ACC112 (cell line): ENCODE results near the gene CAMSAP1.

Source experiments
- H2AFZ ChIP-seq: fragments of 200-600 bp; sonication (generic); one replicate; pipeline ENCODE4 v1.6.0; 2017; ENCODE audit warnings: antibody characterized with exemption, low read length; ENCODE audit not compliant: unreplicated experiment
- H3K27ac ChIP-seq: fragments of 200-600 bp; sonication (generic); 2 replicates; pipeline ENCODE4 v1.5.1; 2014; ENCODE audit warnings: low read depth, mild to moderate bottlenecking, antibody characterized with exemption, low read length, moderate library complexity
- H3K27me3 ChIP-seq: fragments of 200-600 bp; sonication (generic); 2 replicates; pipeline ENCODE4 v1.6.1; 2014; ENCODE audit warnings: mild to moderate bottlenecking, antibody characterized with exemption, low read length, moderate library complexity, mixed read lengths; ENCODE audit not compliant: insufficient read depth
- H3K36me3 ChIP-seq: fragments of 200-600 bp; sonication (generic); 2 replicates; pipeline ENCODE4 v1.6.1; 2016; ENCODE audit warnings: mild to moderate bottlenecking, antibody characterized with exemption, low read length, moderate library complexity, mixed read lengths; ENCODE audit not compliant: insufficient read depth
- H3K4me1 ChIP-seq: fragments of 200-600 bp; sonication (generic); one replicate; pipeline ENCODE4 v1.6.1; 2016; ENCODE audit warnings: low read length, mixed read lengths; ENCODE audit not compliant: insufficient read depth, unreplicated experiment, control insufficient read depth
- H3K4me3 ChIP-seq: fragments of 200-600 bp; sonication (generic); 2 replicates; pipeline ENCODE4 v1.5.1; 2014; ENCODE audit warnings: mild to moderate bottlenecking, low read depth, low read length
- H3K79me2 ChIP-seq: fragments of 200-600 bp; sonication (generic); one replicate; pipeline ENCODE4 v1.6.0; 2016; ENCODE audit warnings: low read length; ENCODE audit not compliant: control insufficient read depth, unreplicated experiment, insufficient read depth

CAMSAP1 gene

DNA sequence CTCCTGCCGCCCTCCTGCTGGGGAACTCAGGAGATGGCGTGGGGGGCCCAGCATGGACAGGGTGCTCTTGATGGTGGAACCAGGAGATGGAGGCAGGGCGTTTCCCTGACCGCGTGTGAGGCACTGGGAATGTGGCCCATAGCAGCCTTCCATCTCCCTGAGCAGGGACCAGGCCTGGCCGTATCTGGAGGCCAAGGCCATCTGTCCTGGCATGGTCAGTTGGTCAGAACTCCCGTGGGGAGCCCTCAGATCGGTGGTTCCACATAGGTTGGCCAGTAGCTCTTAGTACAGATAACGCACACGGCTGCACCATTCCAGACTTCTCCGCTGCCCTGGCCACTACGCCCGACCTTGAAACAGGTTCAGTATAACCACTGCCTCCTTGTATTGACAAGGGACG is 127.8 kb downstream of the CAMSAP1 start:
- Histone ChIP-seq H3K4me3 (no peak overlapping the region), H3K27me3 (0 out of 2 replicates have a peak, but pooled peaks cover 3% of the 10 kb centered on the region), H3K36me3 (no peaks in the 10 kb centered on the region), H3K27ac (no peak overlapping the region), H2AFZ (no peak overlapping the region), H3K79me2 (no peaks in the 10 kb centered on the region), H3K4me1 (no peaks in the 10 kb centered on the region)

DNA sequence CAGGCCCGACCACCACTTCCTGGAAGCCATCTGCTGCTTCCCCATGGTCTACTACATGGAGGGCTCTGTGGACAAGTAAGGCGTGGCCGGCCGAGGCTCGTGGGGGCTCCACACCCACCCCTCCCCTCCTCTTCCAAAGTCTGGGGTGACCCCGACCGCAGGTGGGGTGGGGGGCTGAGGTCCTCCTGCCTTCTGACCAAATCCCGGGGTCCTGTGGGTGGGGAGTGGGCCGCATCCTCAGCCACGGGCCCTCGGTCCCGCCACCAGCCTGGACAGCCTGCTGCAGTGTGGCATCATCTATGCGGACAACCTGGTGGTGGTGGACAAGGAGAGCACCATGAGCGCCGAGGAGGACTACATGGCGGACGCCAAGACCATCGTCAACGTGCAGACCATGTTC is 128.9 kb downstream of the CAMSAP1 start:
- H3K27ac ChIP-seq = no peak overlapping the region

DNA sequence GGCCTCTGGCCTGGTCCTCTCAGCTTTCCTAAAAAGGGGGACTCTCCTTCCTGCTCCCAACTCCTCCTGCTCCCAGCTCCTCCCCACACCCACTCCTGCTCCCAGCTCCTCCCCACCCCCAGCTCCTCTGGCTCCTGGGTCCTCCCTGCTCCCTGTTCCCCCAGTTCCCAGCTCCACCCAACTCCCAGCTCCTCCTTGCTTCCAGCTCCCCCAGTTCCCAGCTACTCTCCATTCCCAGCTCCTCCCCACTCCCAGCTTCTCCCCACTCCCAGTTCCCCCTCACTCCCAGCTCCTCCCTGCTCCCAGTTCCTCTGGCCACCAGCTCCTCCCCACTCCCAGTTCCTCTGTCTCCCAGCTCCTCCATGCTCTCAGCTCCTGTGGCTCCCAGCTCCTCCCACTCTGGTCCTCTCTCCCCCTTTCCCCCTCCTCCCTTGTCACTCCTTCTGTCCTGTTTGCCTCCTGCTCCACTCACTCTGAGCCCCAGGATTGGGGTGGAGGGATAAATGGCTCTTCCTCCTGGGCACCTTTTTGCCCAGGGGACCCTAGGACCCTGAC is 129.6 kb downstream of the CAMSAP1 start:
- H3K4me1 ChIP-seq = no peaks in the 10 kb centered on the region
- no peaks in the 10 kb centered on the region for H3K36me3 ChIP-seq
- H2AFZ ChIP-seq = no peak overlapping the region
- H3K27ac ChIP-seq = no peak overlapping the region
- H3K27me3 ChIP-seq = no peaks in the 10 kb centered on the region
- H3K79me2 ChIP-seq = no peaks in the 10 kb centered on the region
- H3K4me3 ChIP-seq = no peak overlapping the region

More for the DNA sequence above, 128.9 kb downstream of the CAMSAP1 start:
- Histone ChIP-seq H3K36me3 (no peaks in the 10 kb centered on the region), H3K4me1 (no peaks in the 10 kb centered on the region), H3K4me3 (no peak overlapping the region), H2AFZ (no peak overlapping the region), H3K27me3 (0 out of 2 replicates have a peak, but pooled peaks cover 1% of the 10 kb centered on the region), H3K79me2 (no peaks in the 10 kb centered on the region)

DNA sequence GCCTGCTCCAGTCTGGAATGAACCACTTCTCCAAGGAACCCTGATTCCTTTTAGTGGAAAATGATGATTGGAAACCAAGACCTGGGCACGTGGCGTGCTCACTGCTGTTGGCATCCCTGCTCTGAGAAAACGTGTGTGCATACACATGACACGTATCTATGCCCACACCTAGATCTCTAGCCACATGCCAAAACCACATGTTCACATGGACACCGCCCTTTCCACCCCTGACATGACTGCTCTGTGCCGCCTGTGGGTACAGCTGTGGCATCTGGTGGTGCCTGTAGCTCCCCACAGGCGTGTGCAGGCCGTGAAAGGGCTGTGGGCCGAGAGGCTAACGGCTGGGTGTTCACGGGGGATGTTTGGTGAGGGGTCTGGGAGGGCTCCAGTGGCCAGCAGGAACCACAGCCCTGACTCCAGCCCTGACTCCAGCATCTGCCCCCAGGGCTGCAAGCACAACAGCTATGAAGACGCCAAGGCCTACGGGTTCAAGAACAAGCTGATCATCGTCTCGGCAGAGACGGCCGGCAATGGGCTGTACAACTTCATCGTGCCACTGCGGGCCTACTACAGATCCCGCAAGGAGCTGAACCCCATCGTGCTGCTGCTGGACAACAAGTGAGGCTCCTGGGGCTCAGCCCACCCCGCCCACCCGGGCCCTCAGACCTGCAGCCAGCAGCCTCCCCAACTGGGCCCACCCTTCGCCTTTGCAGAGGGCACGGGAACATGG is 130.3 kb downstream of the CAMSAP1 start:
- Histone ChIP-seq H3K79me2 (no peaks in the 10 kb centered on the region), H3K36me3 (no peaks in the 10 kb centered on the region), H3K4me3 (no peak overlapping the region), H3K27ac (no peak overlapping the region), H3K4me1 (no peaks in the 10 kb centered on the region), H2AFZ (no peak overlapping the region), H3K27me3 (no peaks in the 10 kb centered on the region)

DNA sequence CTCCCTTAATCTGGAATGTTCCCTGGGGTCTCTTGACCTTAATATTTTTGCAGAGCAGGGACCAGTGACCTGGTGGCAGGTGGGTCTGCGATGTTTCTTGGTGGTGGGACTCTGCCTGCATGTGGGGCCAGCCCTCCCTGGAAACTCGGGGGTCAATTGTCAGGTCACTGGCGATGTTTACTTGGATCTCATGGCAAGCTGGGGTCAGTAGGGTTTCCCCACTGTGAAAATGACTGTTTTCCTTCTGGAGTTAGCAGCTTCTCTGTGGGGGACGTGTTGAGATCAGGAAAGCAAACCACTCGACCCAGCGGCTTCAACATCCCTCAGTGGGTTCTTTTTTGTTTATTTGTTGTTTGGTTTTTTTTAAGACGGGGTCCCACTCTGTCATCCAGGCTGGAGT is 131.4 kb downstream of the CAMSAP1 start:
- no peaks in the 10 kb centered on the region for H3K79me2 ChIP-seq
- H3K4me3 ChIP-seq = no peak overlapping the region
- no peaks in the 10 kb centered on the region for H3K27me3 ChIP-seq
- no peak overlapping the region for H2AFZ ChIP-seq
- no peaks in the 10 kb centered on the region for H3K4me1 ChIP-seq
- H3K27ac ChIP-seq = no peak overlapping the region
- no peaks in the 10 kb centered on the region for H3K36me3 ChIP-seq

DNA sequence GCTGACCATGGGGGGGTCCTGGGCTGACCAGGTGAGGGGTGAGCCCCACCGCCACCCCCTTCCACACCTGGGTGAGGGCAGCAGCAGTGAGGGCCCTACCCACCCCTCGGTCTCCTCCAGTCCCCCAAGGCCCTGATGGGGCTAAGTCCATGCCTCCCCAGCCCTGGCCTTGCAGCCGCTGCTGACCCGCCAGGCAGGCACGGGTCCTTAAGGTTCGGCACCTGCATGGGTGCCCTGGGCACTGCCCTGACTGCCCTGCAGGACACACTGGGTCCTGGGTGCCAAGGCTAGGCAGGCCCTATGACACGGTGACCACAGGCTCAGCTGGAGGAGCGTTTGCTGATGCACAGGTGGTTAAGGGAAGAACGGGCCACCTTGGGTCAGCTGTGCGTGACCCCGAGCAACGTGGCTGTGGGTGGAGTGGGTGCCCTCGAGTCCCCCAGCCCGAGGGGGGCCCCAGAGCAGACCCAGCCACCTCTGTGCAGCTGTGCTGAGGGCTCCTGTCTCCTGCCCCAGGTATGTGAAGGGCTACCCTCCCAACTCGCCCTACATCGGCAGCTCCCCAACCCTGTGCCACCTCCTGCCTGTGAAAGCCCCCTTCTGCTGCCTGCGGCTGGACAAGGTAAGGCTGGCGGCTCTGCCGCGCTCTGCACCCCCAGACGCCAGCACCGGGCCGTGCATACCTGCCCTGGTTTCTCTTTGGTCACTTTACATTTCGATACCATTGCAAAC is 132.4 kb downstream of the CAMSAP1 start:
- Histone ChIP-seq H3K27me3 (no peaks in the 10 kb centered on the region), H3K4me3 (no peak overlapping the region)

DNA sequence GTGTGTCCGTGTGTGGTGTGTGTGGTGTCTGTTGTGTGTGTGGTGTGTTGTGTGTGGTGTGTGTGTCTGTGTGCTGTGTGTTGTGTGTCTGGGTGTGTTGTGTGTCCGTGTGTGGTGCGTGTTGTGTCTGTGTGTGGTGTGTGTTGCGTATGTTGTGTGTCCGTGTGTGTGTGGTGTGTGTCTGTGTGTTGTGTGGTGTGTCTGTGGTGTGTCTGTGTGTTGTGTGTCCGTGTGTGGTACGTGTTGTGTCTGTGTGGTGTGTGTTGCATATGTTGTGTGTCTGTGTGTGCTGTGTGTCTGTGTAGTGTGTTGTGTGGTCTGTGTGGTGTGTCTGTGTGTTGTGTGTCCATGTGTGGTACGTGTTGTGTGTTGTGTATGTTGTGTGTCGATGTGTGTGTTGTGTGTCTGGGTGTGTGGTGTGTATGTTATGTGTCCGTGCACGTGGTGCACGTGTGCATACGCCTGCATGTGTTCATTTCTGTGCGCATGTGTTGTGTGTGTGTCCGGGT is 133.1 kb downstream of the CAMSAP1 start:
- H3K36me3 ChIP-seq = no peaks in the 10 kb centered on the region
- H3K4me1 ChIP-seq = no peaks in the 10 kb centered on the region
- no peak overlapping the region for H3K27ac ChIP-seq
- H3K27me3 ChIP-seq = no peaks in the 10 kb centered on the region
- no peak overlapping the region for H2AFZ ChIP-seq
- H3K79me2 ChIP-seq = no peaks in the 10 kb centered on the region
- H3K4me3 ChIP-seq = no peak overlapping the region

More for the DNA sequence above, 132.4 kb downstream of the CAMSAP1 start:
- H3K4me1 ChIP-seq = no peaks in the 10 kb centered on the region
- H3K27ac ChIP-seq = no peak overlapping the region
- no peak overlapping the region for H2AFZ ChIP-seq
- H3K79me2 ChIP-seq = no peaks in the 10 kb centered on the region
- H3K36me3 ChIP-seq = no peaks in the 10 kb centered on the region

DNA sequence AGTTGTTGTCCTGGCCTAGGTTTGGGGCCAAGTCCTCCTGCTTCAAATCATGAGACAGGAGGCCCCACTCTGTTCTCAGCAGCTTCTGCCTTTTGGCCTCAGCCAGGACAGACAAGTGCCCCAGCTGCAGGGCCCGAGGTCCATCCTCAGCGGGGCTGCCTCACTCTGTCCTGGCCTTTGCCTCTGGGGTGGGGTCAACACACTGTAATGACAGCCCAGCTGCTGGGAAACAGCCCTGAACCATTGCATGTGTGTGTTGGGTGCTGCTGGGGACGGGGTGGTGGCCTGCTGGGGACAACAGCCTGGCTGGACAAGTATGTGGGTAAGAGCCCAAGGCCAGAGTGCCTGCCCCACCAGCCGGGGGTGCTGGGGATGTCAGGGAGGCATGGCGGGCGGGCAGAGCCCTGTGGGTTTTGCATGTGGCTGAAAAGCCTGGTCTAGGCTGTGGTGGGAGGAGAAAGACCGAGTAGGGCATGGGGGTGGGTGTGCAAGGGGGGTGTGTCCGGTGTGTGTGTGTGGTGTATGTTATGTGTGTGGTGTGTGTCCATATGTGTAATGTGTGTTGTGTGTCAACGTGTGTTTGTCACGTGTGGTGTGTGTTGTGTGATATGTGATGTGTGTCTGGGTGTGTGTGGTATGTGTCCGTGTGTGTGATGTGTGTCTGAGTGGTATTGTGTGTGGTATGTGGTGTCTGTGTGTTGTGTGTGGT is 133.7 kb downstream of the CAMSAP1 start:
- Histone ChIP-seq H3K4me1 (no peaks in the 10 kb centered on the region), H3K27me3 (no peaks in the 10 kb centered on the region), H2AFZ (no peak overlapping the region), H3K27ac (no peak overlapping the region), H3K79me2 (no peaks in the 10 kb centered on the region), H3K36me3 (no peaks in the 10 kb centered on the region), H3K4me3 (no peak overlapping the region)

DNA sequence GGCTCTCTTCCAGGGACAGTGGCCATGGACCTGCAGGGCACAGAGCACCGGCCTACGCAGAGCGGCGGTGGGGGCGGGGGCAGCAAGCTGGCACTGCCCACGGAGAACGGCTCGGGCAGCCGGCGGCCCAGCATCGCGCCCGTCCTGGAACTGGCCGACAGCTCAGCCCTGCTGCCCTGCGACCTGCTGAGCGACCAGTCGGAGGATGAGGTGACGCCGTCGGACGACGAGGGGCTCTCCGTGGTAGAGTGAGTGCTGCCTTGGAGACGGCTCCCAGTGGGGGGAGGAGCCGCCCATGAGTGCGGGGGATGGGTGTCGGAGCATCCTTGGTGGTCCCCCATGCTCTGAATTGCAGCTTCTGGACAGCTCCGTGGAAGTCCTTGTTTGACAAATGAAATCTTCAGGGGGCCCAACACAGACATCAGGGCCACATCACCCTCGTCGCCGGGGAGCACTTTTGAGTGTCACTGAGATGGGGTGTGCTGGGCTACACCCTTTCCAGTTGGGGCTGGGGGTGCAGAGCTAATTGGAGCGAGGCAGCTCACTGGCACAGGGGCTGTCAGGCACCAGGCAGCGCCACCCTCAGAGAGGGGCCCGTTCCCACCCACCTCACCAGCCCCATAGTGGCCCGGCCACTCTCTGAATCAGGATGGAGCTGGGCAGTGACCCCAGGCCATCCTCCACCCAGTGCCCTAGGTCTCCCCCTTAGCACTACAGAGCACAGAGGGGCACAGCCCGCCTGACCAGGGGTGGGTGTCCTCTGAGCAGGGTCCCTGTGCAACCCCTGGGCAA is 134.4 kb downstream of the CAMSAP1 start:
- H3K4me3 ChIP-seq = no peak overlapping the region
- no peaks in the 10 kb centered on the region for H3K36me3 ChIP-seq
- no peak overlapping the region for H3K27ac ChIP-seq
- no peaks in the 10 kb centered on the region for H3K4me1 ChIP-seq
- H3K79me2 ChIP-seq = no peaks in the 10 kb centered on the region
- no peak overlapping the region for H2AFZ ChIP-seq
- H3K27me3 ChIP-seq = no peaks in the 10 kb centered on the region
